MCF 10A (cell line): ENCODE results near the gene INHBC. TPM values are rescaled to one million over a fixed set of nuclear protein-coding genes. Genes with fewer than 3 reads are reported as not detected.

Source experiments
- BruUV-seq: library from RNA; stranded (reverse); fragments of 400-500 nt; replicated peaks from 2 replicates; lab custom pipeline; 2021; lab: Mats Ljungman, UMichigan
- CTCF ChIA-PET: fragments of 300-600 bp; sonication (Branson Sonifier 250); formaldehyde crosslinking; extraction: SDS; loops from one replicate; lab custom pipeline; 2021; ENCODE audit warnings: antibody characterized with exemption, inconsistent platforms; lab: Yijun Ruan, JAX
- POLR2A ChIA-PET: fragments of 300-600, 350-650 bp; sonication (Branson Sonifier 250); formaldehyde crosslinking; extraction: SDS; loops from one replicate; lab custom pipeline; 2020; ENCODE audit warnings: antibody characterized with exemption, inconsistent platforms; lab: Yijun Ruan, JAX
- DNase-seq: peaks from one replicate; pipeline ENCODE4 v3.0.0-alpha.2; 2018; ENCODE audit not compliant: unreplicated experiment
- H3K27ac Mint-ChIP-seq: one replicate; pipeline ENCODE4 v1.8.0; 2022; ENCODE audit warnings: mild to moderate bottlenecking, low read depth, mixed read lengths; ENCODE audit not compliant: unreplicated experiment
- H3K27me3 Mint-ChIP-seq: one replicate; pipeline ENCODE4 v1.8.0; 2022; ENCODE audit warnings: mixed read lengths; ENCODE audit not compliant: insufficient read depth, unreplicated experiment
- H3K36me3 Mint-ChIP-seq: one replicate; pipeline ENCODE4 v1.8.0; 2022; ENCODE audit warnings: mild to moderate bottlenecking, moderate library complexity, mixed read lengths; ENCODE audit not compliant: insufficient read depth, unreplicated experiment
- H3K4me1 Mint-ChIP-seq: one replicate; pipeline ENCODE4 v1.8.0; 2022; ENCODE audit warnings: mixed read lengths; ENCODE audit not compliant: insufficient read depth, unreplicated experiment
- H3K4me3 Mint-ChIP-seq: one replicate; pipeline ENCODE4 v1.8.0; 2022; ENCODE audit warnings: mild to moderate bottlenecking, moderate library complexity, mixed read lengths; ENCODE audit not compliant: unreplicated experiment
- H3K9me3 Mint-ChIP-seq: one replicate; pipeline ENCODE4 v1.8.0; 2022; ENCODE audit warnings: mixed read lengths; ENCODE audit not compliant: unreplicated experiment
- intact Hi-C: fragments of 100-400 bp; cut with micrococcal nuclease; formaldehyde crosslinking; loops from 2 replicates; pipeline ENCODE4 v1.14.1; 2022
- total RNA-seq: library from RNA; stranded (reverse); gene quantifications from 2 replicates; pipeline ENCODE4 v1.2.3, GENCODE V29; 2022
- TF ChIP-seq, protein P1 (sequence below): fragments of 200-600 bp; IDR thresholded peaks from one replicate; pipeline ENCODE4 v1.8.0; 2022; ENCODE audit warnings: antibody characterized with exemption, mild to moderate bottlenecking; ENCODE audit not compliant: unreplicated experiment

The INHBC gene
- total RNA-seq, 1 experiment from 2014 or later = not detected

DNA sequence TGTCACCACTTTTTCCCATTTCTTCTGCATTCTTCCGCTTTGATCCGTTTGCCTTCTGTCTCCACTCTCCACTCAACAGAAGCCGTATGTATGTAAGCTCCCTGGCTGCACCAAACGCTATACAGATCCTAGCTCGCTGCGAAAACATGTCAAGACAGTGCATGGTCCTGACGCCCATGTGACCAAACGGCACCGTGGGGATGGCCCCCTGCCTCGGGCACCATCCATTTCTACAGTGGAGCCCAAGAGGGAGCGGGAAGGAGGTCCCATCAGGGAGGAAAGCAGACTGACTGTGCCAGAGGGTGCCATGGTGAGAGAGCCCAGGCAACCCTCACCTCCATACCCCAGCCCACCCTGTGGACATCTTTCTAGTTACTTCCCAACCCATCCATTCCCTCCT lies 33.3 kb downstream of the INHBC start:
- Mint-ChIP-seq H3K27ac (no peak overlapping the region), H3K4me3 (no peak overlapping the region), H3K4me1 (no peaks in the 10 kb centered on the region), H3K27me3 (peaks cover 96% of the 10 kb centered on the region), H3K9me3 (no peaks in the 10 kb centered on the region), H3K36me3 (no peaks in the 10 kb centered on the region)
- POLR2A ChIA-PET = no interaction called here
- TF ChIP-seq, protein P1, sequence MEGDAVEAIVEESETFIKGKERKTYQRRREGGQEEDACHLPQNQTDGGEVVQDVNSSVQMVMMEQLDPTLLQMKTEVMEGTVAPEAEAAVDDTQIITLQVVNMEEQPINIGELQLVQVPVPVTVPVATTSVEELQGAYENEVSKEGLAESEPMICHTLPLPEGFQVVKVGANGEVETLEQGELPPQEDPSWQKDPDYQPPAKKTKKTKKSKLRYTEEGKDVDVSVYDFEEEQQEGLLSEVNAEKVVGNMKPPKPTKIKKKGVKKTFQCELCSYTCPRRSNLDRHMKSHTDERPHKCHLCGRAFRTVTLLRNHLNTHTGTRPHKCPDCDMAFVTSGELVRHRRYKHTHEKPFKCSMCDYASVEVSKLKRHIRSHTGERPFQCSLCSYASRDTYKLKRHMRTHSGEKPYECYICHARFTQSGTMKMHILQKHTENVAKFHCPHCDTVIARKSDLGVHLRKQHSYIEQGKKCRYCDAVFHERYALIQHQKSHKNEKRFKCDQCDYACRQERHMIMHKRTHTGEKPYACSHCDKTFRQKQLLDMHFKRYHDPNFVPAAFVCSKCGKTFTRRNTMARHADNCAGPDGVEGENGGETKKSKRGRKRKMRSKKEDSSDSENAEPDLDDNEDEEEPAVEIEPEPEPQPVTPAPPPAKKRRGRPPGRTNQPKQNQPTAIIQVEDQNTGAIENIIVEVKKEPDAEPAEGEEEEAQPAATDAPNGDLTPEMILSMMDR = no peak
- intact Hi-C loops = no loop called here
- no TSS peak for BruUV-seq
- DNase-seq = no peak
- CTCF ChIA-PET = interaction anchor here (0.7 to 5.1 kb wide), 2 partner anchors 9 to 461 kb away, joined by 3 to 31 read pairs; partner anchors contain the start of gene GLI1

DNA sequence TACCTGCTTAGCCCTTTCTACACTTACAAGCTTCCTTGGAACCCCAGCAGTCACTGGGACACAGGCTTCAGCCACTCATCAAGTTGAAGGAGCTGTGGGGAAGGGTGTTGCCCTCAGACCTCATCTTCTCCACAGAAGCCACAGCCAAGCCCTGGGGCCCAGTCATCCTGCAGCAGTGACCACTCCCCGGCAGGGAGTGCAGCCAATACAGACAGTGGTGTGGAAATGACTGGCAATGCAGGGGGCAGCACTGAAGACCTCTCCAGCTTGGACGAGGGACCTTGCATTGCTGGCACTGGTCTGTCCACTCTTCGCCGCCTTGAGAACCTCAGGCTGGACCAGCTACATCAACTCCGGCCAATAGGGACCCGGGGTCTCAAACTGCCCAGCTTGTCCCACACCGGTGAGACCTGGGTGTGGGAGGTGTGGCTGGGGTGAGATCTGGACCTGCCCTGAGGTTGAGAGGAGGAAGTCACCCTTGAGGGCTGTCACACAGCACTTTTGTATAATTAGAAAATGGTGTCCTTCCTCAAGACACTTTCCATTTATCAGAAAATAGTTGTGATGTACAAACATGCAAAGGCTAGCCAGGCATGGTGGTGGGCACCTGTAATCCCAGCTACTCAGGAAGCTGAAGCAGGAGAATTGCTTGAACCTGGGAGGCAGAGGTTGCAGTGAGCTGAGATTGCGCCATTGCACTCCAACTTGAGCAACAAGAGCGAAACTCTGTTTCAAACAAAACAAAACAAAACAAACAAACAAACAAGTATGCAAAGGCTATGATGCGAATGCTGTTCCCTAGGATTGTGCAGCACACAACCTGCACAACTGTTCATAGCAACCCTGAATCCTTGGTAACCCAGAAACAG lies 34.9 kb downstream of the INHBC start:
- Mint-ChIP-seq H3K4me3 (no peak overlapping the region), H3K9me3 (no peaks in the 10 kb centered on the region), H3K27ac (no peak overlapping the region), H3K27me3 (peaks cover 97% of the 10 kb centered on the region), H3K4me1 (no peaks in the 10 kb centered on the region), H3K36me3 (no peaks in the 10 kb centered on the region)
- ChIA-PET POLR2A (interaction anchor here (0.7 kb wide), 1 partner anchor 14 kb away, joined by 3 read pairs; no protein-coding TSS in a partner anchor), CTCF (interaction anchor here (0.6 to 5.1 kb wide), 9 partner anchors 10 to 711 kb away, joined by 3 to 31 read pairs (median 3); partner anchors contain the start of gene GLI1)
- no peak for DNase-seq
- TF ChIP-seq, protein P1 = no peak
- no TSS peak for BruUV-seq
- intact Hi-C loops = no loop called here

DNA sequence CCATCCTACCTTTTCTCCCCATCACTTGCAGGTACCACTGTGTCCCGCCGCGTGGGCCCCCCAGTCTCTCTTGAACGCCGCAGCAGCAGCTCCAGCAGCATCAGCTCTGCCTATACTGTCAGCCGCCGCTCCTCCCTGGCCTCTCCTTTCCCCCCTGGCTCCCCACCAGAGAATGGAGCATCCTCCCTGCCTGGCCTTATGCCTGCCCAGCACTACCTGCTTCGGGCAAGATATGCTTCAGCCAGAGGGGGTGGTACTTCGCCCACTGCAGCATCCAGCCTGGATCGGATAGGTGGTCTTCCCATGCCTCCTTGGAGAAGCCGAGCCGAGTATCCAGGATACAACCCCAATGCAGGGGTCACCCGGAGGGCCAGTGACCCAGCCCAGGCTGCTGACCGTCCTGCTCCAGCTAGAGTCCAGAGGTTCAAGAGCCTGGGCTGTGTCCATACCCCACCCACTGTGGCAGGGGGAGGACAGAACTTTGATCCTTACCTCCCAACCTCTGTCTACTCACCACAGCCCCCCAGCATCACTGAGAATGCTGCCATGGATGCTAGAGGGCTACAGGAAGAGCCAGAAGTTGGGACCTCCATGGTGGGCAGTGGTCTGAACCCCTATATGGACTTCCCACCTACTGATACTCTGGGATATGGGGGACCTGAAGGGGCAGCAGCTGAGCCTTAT lies 35.8 kb downstream of the INHBC start:
- Mint-ChIP-seq H3K27ac (no peak overlapping the region), H3K9me3 (no peaks in the 10 kb centered on the region), H3K27me3 (peaks cover 97% of the 10 kb centered on the region), H3K36me3 (no peaks in the 10 kb centered on the region), H3K4me3 (no peak overlapping the region), H3K4me1 (no peaks in the 10 kb centered on the region)
- no TSS peak for BruUV-seq
- ChIA-PET CTCF (interaction anchor here (0.7 to 5.1 kb wide), 5 partner anchors 8 to 163 kb away, joined by 3 to 31 read pairs (median 6); partner anchors contain the start of gene GLI1), POLR2A (interaction anchor here (0.7 kb wide), 1 partner anchor 15 kb away, joined by 3 read pairs; no protein-coding TSS in a partner anchor)
- TF ChIP-seq, protein P1 = no peak
- intact Hi-C loops = no loop called here
- no peak for DNase-seq
